ENCODE results near the gene DMXL2.
"Not testable (repeated sequence)": the region's sequence is repeated elsewhere in the genome, so short reads cannot be mapped to it uniquely, and the experiment has no call there.

DMXL2 gene

DNA sequence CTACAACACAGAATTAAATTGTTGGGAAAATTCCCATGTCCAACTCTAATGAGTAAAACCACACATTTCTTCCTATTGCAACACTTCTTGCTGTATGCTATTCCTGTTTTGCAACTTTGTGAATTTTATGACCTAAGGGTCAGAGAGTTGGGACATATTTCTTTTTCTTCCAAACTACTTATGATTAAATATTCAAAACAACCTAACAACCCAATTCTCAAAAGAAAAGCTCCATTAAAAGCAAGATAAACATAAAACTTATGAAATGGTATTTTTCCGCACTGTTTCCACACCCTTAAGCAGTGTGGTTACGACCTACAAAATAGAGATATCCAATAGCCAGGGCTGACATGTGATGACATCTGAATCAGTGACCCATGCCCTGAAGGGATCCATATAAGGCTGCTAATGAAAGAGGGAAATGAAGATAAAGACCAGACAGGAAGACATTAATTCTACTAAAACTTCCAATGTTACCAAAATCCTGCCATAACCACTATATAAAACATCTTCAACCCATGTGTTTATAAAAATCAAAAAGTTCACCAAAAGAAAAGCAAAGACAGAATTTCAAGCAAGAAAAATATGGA is 45.6 kb downstream of the DMXL2 start:
- DNase-seq (ENCODE audit: low read depth), result no peak

DNA sequence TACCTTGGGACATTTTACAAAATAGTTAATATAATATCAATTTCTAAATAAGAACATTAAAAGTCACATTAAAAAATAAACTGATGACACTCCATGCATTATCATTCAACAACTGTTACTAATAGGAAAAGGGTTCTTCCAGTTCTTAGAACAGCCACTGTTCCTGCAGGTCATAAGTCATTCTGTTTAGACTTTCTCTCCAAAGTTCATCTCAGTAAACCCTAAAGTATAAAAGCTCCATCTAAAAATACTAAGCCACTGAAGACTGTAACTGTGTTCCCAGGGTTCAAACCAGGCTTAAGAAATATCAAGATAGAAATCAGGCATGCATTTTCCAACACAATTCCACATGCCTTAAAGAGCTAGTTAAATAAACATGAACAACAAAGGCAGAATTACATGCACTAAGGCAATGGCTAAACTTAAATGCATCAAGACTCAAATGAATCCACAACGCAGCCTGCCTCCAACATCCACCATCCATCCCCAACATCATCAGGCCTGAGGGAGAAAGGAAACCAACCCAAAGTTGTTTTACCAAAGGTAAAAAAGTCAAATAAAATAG is 46.2 kb downstream of the DMXL2 start:
- DNase-seq (ENCODE audit: low read depth), result no peak

DNA sequence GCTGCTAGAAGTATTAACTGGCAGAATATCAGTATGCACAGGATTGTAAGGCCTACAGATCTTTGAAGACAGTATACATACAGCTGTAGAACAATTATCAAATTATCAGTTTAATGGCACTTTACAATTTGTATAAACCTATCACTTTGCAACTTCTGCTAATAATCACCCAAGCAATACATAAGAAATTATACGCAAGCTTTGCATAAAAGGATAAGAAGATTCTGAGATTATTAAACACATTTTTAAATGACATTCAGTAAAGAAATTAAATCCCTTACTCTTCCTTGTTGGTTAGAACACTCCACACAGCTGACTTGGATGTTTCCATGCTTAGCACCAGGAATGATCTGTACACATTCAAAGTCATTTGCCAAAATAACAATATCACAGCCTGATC is 46.8 kb downstream of the DMXL2 start:
- no peak for DNase-seq (ENCODE audit: low read depth)

GRCh38 chr15:51573352-51573751 is 49.2 kb downstream of the DMXL2 start:
- DNase-seq (ENCODE audit: low read depth), result not testable (repeated sequence)

DNA sequence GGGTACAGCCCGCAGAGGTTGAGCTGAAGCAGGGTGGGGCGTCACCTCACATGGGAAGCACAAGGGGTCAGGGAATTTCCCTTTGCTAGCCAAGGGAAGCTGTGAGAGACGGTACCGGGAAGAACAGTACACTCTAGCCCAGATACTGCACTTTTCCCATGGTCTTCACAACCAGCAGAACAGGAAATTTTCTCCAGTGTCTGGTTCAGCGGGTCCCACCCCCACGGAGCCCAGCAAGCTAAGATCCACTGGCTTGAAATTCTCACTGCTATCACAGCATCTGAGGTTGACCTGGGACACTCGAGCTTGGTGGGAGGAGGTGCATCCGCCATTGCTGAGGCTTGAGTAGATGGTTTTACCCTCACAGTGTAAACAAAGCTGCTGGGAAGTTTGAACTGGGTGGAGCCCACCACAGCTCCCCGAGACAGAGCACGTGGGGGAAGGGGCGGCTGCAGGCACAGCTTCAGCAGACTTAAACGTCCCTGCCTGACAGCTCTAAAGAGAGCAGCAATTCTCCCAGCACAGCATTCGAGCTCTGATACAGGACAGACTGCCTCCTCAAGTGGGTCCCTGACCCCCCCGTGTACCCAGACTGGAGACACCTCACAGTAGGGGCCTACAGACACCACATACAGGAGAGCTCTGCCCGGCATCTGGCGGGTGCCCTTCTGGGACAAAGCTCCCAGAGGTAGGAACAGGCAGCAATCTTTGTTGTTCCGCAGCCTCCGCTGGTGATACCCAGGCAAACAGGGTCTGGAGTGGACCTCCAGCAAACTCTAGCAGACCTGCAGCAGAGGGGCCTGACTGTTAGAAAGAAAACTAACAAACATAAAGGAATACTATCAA is 53.4 kb downstream of the DMXL2 start:
- DNase-seq (ENCODE audit: low read depth), result not testable (repeated sequence)

GRCh38 chr15:51561271-51561670 is 61.3 kb downstream of the DMXL2 start:
- no peak for DNase-seq (ENCODE audit: low read depth)

DNA sequence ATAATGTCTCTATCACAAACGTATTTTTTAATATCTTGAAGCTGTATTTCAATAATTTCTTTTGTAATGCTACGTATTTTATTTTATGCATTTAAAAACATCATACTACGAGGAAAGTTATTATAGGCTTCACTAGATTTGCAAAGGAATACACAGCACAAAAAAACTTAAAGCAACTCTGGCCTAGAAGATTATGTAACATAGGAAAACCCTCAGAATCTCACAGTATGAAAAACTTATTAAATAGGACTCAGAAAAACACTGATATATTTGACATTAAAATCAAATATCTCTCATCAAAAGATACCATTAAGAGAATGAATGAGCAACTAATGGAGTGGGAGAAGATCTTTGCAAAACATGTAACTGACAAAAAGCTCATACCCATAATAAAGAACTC is 63.7 kb downstream of the DMXL2 start:
- DNase-seq (ENCODE audit: low read depth), result no peak

GRCh38 chr15:51558411-51558810 is 64.2 kb downstream of the DMXL2 start:
- no peak for DNase-seq (ENCODE audit: low read depth)

DNA sequence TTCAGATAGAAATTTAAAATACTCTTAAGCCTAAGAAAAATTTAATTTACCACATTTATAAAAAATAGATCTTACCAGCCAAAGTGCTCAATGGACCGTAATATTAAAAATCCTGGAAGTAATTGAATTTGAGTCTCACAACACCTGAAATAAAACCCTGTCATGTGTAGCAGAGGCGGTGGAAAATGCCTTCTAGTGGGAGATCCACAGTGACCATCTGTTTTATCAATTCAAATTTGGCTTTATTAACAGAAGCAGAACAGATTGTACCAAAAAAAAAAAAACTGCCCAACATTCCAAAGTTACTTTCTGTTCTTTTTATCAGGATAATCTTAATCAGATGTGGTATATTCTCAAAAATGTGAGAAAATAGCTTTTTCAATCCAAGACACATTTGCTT is 71.7 kb downstream of the DMXL2 start:
- no peak for DNase-seq (ENCODE audit: low read depth)

GRCh38 chr15:51547656-51548055 is 74.9 kb downstream of the DMXL2 start:
- DNase-seq (ENCODE audit: low read depth), result no peak

DNA sequence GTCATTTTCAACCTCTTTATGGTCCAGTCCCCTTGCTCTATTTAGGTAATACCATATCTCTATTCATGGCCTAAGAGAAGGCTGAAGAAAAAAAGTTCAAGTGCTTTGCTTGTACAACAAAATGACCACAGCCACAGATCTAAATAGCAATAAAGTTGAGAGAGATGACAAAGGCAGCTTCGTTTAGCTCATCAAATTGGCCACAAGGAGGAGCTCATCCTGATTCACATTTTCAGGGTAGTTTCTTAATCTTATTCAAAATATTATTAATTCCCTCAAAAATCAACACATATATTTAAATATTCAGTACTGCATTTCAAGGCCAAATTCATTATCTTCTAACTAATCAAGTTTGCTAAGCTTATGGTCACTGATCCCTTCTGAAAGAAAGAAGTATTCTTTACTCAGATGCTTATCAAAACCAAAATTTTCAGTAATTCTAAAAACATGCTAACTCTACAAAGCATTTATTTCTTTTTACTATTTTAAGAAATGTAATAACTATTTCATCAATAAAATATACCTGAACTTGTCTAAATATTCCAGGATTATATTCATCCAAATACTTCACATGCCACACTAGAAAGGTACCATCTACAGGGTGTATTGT is 85.5 kb downstream of the DMXL2 start:
- no peak for DNase-seq (ENCODE audit: low read depth)

DNA sequence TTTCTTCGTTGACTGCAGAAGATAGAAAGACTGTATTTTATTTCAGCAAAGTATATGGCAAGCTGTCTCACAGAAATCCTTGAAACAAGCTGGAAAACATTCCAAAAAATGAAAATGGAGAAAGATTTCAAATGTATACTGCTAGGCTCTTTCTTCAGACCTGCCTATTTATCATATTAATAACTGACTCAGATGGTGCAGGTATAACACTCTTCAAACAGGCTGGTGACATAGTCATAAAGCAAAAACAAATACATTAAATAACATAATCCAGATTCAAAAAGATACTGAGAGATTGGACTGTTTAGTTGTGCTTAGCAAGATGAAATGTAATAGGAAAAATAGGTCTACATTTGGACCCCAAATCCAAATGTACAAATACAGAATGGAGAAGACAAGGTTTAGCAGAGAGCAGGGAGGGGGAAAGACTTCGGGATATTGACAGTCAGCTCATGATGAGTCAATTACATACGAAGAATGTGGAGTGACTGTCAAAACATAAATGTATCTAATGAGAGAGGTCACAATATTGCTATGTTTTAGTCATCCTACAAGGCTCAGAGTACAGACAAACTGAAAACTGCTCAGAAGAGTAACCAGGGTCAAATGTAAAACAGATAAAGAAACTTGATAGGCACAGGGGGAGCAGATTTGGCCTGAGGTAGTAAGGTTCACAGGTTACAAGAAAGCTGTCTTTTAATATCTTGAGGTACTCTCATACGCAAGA is 88.7 kb downstream of the DMXL2 start:
- DNase-seq (ENCODE audit: low read depth), result no peak

DNA sequence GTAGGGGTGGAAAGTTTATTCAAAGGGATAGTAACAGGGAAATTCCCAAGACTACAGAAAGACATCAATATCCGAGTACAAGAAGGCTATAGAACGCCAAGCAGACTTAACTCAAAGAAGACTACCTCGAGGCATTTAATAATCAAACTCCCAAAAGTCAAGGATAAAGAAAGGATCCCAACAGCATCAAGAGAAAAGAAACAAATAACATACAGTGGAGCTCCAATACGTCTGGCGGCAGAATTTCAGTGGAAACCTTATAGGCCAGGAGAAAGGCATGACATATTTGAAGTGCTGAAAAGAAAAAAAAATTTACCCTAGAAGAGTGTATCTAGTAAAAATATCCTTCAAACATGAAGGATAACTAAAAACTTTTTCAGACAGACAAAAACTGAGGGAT is 95.6 kb downstream of the DMXL2 start:
- no peak for DNase-seq (ENCODE audit: low read depth)

- no peak for DNase-seq (ENCODE audit: low read depth)
Observed at GRCh38 chr15:51524376-51524775, 98.2 kb downstream of the DMXL2 start.

DNA sequence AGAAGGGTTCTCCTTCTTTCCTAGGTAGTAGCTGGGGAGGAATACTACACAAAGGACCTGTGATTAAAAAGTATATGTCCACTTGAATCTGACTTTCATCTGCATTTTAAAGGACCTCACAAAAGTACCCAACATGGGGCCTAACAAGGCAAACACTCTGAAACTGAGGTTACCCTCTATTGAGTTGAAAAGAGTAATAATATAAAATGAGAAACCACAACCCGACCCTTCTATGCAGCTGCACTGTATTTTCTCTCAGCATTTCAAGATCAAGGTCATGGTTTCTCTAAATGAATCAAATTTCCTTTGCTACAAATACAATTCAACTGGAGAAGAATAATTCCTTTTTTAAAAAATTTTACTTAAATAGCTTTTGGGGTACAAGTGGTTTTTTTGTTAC is 106.3 kb downstream of the DMXL2 start:
- DNase-seq (ENCODE audit: low read depth), result no peak

DNA sequence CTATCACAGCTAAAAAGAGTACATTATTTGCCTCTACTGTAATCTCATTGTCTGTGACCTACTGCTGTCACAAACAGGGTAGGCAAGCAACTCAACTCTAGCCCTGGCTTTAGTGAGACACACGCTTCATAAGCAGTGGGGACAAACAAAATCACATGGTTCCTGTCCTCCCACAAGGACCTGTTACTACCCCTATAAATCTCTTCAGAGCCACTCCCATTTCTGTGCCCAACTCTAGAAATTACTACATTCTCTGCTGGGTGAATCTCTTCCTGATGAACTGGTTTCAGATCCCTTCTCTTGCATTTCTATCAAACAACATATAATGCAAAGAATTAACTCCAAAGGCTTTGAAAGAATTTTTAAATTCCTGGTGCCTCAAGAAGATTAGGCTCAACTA is 117.3 kb downstream of the DMXL2 start:
- DNase-seq (ENCODE audit: low read depth), result no peak

GRCh38 chr15:51503003-51503402 is 119.6 kb downstream of the DMXL2 start:
- DNase-seq (ENCODE audit: low read depth), result no peak

DNA sequence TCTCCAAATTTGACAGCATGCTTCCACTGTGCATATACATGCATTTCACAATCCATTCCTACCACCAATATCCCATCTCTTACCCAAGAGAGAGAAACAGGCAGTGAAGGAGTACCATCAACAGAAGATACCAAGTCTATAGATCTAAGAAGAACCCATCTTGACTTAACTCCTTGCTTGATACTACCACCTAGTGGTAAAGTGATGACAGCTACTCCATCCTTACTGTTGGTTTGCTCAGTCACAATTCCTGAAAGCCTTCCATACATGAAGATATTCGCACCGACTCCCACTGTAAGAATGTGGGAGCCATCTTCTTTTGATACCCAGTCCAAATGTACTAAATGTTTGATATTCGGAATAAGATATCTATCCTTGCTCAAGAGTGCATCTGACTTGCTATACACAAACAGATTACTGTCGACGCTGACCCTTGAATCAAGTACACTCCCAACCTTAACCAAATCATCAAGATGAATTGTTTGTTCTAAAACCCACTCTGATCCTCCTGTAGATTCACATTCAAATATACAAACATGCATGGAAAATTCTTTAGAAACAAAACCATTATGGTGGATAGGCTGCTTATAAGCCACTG is 123.1 kb downstream of the DMXL2 start:
- DNase-seq (ENCODE audit: low read depth), result no peak

DNA sequence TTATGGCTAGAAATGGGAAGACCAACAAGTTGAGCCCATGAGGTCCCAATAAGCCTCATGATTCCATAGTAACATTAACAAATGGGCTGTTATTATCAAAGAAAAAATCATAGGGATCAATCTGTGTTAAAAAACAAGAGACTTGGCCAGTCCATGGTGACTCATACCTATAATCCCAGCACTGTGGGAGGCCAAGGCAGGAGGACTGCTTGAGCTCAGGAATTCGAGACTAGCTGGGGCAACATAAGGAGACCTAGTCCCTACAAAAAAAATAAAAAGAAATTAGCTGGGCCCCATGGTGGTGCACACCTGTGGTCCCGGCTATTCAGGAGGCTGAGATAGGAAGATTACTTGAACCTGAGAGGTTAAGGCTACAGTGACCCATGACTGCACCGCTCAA is 124.8 kb downstream of the DMXL2 start:
- DNase-seq (ENCODE audit: low read depth), result no peak

- no peak for DNase-seq (ENCODE audit: low read depth)
Observed at GRCh38 chr15:51496246-51496645, 126.3 kb downstream of the DMXL2 start.

DNA sequence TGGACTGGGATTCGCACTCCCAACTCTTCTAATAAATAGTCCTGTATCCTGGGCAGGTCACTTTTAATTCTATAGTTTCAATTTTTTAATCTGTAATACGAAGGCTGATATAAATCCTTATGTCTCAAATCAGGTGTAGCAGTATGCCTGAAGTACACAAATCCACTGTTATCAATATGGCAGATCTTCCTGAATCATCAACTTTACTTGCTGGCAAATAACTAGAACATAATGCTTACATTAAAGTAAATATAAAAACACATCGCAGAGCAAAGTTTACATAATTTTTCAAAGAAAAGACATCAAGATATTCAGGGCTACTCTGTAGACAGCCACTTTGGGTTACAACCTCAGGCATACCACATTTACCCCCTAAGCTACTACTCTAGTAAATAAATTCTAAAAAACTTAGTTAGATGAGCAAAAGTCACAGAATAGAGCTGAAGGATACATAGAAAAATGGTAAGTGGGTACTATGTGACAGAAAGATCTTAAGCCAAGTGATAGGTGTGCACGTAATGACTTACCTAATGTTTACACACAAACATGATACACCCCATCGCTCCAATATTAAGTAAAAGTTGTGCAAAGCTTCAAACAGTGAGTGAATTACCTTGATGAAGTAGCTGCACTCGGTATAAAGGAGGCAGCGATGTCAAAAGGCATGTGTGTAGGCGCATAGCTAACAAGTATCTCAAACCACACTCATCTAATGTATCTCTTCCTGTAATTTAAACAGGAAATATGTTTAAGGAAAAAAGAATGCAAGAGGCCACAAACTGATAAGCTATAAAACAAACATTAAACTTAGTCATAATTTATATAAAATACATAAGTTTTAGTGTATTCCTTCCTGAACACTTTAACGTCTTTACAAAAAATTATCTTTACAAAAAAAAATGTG is 127.9 kb downstream of the DMXL2 start:
- no peak for DNase-seq (ENCODE audit: low read depth)
